ENCODE measurements around the gene SCAPER.

GRCh38 chr15:76714950-76715349 is 190.2 kb downstream of the SCAPER start:
- no peak for TF ChIP-seq NBN (IDR thresholded peaks at IDR 0.05)
- TF ChIP-seq MAX (IDR thresholded peaks at IDR 0.05; ENCODE audit: low read depth, low read length): no peak
- TF ChIP-seq CTCF (IDR thresholded peaks at IDR 0.05 in 2 of 3, conservative IDR thresholded peaks at IDR 0.05 in 1 of 3; ENCODE audit: control insufficient read depth in 2 of 3, extremely low read depth in 1 of 3, insufficient read depth in 1 of 3, low read depth in 3 of 3, low read length in 3 of 3): no peak
- TF ChIP-seq EED (IDR thresholded peaks at IDR 0.05; ENCODE audit: low read depth): no peak
- TF ChIP-seq EGR1 (IDR thresholded peaks at IDR 0.05; ENCODE audit: borderline replicate concordance in 1 of 2, low read depth in 2 of 2, low read length in 2 of 2): no peak
- no peak for TF ChIP-seq SIN3A (IDR thresholded peaks at IDR 0.05; ENCODE audit: low read depth, low read length)
- TF ChIP-seq IKZF1 (conservative IDR thresholded peaks at IDR 0.05): no peak
- TF ChIP-seq GABPA (IDR thresholded peaks at IDR 0.05; ENCODE audit: low read depth): no peak
- TF ChIP-seq CREB1 (IDR thresholded peaks at IDR 0.05; ENCODE audit: low read depth): no peak
- TF ChIP-seq BCL3 (IDR thresholded peaks at IDR 0.05; ENCODE audit: borderline replicate concordance, insufficient read depth, low read depth, low read length, poor library complexity, severe bottlenecking): no peak
- TF ChIP-seq ATF2 (IDR thresholded peaks at IDR 0.05; ENCODE audit: low read length): no peak
- TF ChIP-seq POLR2A (IDR thresholded peaks at IDR 0.05; ENCODE audit: low read depth, low read length): no peak

Data from GM12878 (cell line).